Measurements from ENCODE around the gene IGF2.

DNA sequence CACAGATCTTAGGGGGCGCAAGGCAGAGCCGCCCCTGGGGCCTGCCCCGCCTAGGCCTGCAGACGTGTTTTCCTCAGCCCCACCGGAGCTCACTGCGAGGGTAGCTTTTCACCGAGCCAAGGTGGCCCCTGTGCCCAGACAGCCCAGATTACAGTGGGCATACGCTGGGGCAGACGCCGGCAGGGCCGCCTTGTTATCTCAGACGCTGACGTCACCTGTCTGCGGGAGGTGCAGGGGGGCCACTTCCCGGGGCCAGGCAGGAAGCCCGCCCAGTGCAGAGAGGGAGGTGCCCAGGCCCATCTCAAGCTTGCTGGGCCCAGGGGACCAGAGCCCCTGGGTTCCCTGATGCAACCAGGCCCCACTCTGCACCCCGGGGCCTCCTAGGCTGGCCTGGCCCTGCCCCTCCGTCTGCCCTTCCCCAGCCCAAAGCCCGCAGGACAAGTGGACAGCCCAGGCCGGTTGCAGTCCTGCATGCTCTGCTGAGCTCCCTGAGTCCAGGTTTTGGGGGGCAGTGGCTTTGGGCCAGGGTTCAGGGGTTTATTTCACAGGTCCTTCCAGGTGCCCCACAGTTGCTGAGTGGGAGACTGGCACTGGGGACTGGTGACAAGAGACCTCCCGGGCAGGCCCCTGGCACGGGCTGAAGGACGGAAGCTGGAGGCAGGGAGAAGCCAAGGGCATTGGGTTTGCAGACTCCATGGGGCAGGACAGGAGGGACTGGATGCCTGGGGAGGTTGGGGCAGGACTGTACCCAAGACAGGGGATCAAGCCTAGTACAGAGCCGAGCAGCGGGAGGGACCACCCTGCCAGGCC lies 38.6 kb downstream of the IGF2 start:
- no peak for TF ChIP-seq YY1 (IDR thresholded peaks at IDR 0.05; ENCODE audit: insufficient read depth, insufficient read length)
- no peak for TF ChIP-seq ZNF274 (IDR thresholded peaks at IDR 0.05; ENCODE audit: low read depth, low read length)
- TF ChIP-seq SUZ12 (IDR thresholded peaks at IDR 0.05; ENCODE audit: extremely low read depth, insufficient read depth, insufficient read length), result no peak
